ENCODE measurements around the gene TOM1. TPM values are rescaled to one million over a fixed set of nuclear protein-coding genes. Genes with fewer than 3 reads are reported as not detected.
"Not testable (repeated sequence)": the region's sequence is repeated elsewhere in the genome, so short reads cannot be mapped to it uniquely, and the experiment has no call there.

The TOM1 gene
- polyA plus RNA-seq, 3 donors, result 39.9 to 44.9 (median 43.6) TPM

- DNase-seq, result no peak
Measured at GRCh38 chr22:35386670-35387288, 87.1 kb downstream of the TOM1 start.

GRCh38 chr22:35390933-35391332 lies 91.2 kb downstream of the TOM1 start:
- no peak for DNase-seq

- no peak for DNase-seq
Measured at GRCh38 chr22:35392357-35392756, 92.7 kb downstream of the TOM1 start.

GRCh38 chr22:35393116-35394010 lies 93.7 kb downstream of the TOM1 start:
- no peak for DNase-seq

GRCh38 chr22:35394011-35394312 lies 94.3 kb downstream of the TOM1 start:
- DNase-seq, result no peak

GRCh38 chr22:35394810-35395563 lies 95.3 kb downstream of the TOM1 start:
- no peak for DNase-seq

GRCh38 chr22:35396622-35397021 lies 96.9 kb downstream of the TOM1 start:
- DNase-seq, result not testable (repeated sequence)

- DNase-seq, result peak; percentile 88
Measured at GRCh38 chr22:35397095-35397904, 97.6 kb downstream of the TOM1 start.

Other genes starting within 250 kb of the TOM1 start
- under 1 TPM; 0.28 to 0.37 (median 0.30) TPM for gene ISX, start 233.7 kb upstream of the TOM1 start, polyA plus RNA-seq (ENCODE audit: insufficient read length in 3 of 3)
- gene HMGXB4, start 42.4 kb upstream of the TOM1 start, polyA plus RNA-seq (ENCODE audit: insufficient read length in 3 of 3), result 10 to 100 TPM; 24.9 to 30.7 (median 28.5) TPM
- 10 to 100 TPM; 38.1 to 53.3 (median 52.8) TPM for gene HMOX1, start 81.2 kb downstream of the TOM1 start, polyA plus RNA-seq (ENCODE audit: insufficient read length in 3 of 3)
- 10 to 100 TPM; 66.3 to 91.3 (median 82.8) TPM for gene MCM5, start 100.2 kb downstream of the TOM1 start, polyA plus RNA-seq (ENCODE audit: insufficient read length in 3 of 3)
- gene RASD2, start 240.9 kb downstream of the TOM1 start, polyA plus RNA-seq (ENCODE audit: insufficient read length in 3 of 3), result 1 to 10 TPM; 1.1 to 2.6 (median 2.2) TPM

Measured in renal pelvis (tissue), 4 donors.